NOMO-1 (cell line): ENCODE data around the gene MARK3.
"Not testable (repeated sequence)": the region's sequence is repeated elsewhere in the genome, so short reads cannot be mapped to it uniquely, and the experiment has no call there.

Experiments used
- DNase-seq, 2 experiments: peaks; one replicate each; lab custom pipeline; 2025; ENCODE audit not compliant: unreplicated experiment in 2 of 2; lab: John Stamatoyannopoulos, UW

The MARK3 gene

DNA sequence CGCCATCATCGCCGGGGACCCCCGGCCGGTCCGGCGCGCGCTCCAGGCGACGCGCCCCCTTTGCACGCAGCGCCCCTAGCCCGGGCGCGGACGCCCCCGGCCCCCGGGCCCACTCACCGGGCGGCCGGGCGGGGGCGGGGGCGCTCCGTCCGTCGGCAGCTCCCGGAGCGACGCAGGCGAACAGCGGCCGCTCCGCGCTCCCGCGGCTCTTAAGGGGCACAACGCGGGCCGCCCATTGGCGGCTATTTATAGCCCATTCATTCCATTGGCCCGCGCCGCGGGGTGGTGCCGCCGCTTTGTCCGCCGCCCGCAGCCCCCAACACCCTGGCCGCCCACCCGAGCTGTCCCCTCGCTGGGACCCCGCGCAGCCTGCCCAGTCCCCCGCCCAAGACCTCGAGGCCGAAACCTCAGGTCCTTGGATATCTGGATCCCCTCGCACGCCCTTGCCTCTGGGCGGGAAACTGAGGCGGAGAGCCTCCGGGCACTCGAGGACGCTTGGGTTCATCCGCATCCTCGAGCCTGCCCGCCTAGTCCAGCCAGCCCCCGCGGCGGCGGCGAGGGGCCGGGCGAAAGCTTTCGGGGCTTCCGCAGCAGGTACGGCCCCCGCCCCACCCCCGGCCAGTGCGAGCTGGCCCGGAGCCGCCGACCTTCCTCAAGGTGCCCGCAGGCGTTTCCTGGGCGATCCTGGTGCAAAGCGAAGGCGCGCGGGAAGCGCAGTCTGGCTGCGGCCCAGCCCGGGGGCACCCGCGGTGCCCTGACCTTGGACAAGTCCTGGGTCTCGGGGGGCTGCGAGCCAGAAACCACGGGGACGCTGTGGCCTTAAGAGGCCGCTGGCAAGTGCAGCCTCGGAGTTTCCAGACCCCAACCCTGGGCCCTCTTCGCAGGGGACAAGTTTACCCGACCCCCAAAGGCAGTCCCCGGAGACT is 137.7 kb downstream of the MARK3 start, which contains the start of gene CKB:
Gene CKB, minus strand, starts transcription at position 182 of the 926 bp plus-strand sequence. CDS start 337 bp downstream, outside the sequence.
- no peak for DNase-seq

DNA sequence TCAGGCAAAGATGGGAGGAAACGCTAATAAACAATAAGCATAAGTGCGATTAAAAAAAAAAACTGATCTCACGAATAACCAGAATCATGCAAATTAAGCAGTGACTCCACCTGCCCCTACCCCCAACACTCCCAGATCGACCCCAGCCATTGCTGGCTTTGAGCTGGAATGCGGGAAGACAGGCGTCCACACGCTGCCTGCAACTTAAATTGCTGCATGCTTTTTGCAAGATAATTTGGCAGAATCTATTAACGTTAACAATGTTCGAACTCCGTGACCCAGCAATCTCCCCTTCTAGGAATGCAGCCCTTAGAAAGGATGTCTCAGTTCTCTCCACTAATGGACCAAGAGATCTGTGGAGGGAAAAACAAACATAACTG is 138.3 kb downstream of the MARK3 start:
- DNase-seq = no peak

DNA sequence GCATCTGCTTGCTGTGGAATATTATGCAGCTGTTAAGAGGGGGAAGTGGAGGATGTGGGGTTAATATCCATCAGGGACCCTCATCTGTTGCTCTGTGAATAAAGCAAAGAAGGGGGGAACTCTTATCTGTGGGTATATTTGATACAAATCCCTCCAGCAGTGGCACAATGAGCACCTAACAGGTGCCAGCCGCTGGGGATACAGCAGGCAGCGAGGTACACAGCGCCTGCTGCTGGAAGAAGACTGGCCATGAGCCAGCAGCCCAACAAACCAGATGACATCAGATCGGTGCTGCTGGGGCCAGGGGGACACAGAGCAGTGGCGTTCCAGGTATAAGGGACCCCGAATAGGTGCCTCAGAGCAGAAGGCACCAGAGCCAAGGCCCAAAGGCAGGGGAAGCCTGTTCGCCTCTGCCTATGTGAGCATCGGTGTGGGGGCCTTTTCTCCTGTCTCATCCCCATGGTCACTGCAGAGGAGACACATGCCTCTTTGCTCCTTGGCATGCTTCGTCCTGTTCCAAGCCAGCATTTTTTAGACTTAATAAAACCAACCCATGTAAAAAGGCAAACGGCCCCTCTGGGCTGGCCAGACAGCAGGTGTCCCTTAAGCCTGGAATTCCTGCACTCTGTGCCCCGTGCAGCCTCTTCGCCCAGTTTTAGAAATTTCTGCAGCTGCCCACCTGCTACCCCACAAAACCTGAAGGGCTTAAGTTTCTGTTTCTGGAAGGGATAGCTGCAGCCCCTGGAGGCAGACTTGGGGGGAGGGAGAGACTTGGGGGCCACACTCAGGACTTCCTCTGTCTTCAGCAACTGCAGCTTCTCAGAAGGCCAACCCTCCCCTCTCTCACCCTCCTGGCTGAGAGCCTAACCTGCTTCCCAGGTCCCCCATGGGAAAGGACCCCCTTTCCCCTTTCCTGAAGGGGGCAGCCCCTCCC is 139.1 kb downstream of the MARK3 start:
- no peak for DNase-seq

DNA sequence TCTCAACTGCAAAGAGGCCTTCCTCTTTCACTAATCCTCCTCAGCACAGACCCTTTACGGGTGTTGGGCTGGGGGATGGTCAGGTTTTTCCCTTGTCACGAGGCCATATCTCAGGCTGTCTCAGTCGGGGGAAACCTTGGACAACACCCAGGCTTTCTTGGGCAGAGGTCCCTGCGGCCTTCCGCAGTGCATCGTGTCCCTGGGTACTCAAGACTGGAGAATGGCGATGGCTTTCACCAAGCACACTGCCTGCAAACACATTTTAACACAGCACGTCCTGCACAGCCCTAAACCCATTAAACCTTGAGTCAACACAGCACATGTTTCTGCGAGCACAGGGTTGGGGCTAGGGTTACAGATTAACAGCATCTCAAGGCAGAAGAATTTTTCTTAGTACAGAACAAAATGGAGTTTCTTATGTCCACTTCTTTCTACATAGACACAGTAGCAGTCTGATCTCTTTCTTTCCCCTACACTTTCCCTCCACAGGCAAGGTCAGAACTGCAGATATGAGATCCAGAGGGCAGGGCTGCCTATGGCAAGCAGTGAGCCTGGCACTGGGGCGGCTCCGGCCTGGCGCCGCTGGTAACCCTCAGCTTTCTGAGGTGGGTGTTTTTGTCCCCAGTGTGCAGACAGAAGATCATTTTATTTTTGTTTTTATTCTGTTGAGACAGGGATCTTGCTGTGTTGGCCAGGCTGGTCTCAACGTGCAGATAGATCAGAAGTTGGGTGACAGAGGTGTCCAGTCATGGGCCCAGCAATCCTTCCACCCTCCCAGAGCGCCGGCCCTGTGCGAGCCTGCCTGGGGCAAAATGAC is 140.4 kb downstream of the MARK3 start:
- DNase-seq = not testable (repeated sequence)

DNA sequence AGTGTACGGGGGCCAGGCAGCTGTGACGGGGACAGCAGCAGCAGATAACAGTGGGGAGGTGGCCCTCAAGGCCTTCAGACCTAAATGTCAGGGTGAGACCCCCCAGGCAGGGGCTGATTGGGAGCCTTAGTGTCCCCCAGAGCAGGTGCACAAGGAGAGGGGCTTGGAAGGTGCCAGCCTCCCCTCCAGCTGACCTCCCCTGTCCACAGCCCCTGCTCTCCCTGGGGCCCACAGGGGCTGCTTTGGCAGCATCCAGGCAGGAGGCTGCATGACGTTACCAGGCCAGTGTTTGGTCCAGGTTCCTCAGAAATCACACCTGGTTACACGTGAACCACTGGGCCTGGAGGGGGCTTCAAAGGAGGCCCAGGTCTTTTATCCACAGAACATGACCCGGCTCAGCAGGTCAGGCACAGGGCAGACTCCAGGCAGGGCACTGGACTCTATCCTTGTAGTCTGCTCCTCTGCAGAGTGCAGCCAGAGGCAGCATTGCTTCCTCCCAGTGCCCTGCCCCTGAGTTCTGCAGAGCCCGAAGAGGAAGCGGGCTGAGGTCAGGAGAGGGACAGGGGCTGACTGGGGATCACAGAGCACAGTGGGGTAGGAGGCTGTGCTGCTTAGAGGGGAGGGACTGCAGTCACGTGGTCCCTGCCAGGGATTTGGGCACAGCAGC is 141.2 kb downstream of the MARK3 start:
- peak in 1 of 2 experiments; percentile 5 for DNase-seq

DNA sequence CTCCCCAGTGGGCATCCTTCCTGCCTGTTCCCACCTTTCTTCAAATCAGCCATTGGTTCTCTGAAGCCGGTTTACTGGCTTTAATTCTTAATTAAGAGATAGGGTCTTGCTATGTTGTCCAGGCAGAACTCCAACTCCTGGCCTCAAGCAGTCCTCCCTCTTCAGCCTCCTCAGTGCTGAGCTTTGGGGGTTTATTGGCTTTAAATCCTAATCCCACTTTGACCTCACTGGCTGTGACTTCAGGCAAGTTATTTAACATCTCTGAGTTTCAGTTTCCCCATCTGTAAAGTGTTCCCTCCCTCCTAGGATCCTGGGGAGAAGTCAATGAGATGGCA is 141.7 kb downstream of the MARK3 start:
- DNase-seq = no peak

DNA sequence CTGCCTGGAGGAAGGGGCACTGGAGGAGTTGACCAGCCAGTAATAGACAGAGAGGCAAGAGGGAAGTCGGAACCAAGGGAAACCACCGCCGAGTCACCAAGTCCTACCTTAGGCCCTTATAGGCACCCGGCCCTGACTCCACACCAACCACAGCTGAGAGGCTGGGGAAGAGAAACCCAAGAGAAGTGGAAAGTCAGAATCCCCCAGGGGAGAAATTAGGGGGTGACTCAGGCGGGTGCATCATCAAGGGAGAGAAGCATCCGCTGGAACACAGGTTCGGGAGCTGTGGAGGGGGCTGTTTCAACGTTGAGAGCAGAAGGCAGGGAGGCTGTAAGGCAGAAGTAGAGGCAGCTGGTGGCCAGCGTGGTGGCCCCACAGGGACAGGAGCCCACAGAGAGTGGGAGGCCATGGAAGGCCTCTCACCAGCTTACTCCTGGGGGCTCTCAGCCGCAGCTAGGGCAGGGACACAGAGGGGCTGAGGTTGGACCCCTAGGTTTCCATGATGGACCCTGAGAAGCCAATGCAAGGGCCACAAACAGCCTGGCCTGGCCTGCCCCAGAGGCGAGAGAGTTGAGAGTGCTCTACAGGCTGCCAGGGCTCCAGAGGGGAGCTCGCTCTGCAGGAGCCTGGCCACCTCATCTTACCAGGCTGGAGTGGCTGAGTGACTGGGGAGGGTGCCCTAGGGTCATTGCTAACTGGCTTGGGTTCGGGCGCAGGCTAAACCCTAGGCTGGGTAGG is 142.4 kb downstream of the MARK3 start:
- peak in 1 of 2 experiments; percentile 19 for DNase-seq

DNA sequence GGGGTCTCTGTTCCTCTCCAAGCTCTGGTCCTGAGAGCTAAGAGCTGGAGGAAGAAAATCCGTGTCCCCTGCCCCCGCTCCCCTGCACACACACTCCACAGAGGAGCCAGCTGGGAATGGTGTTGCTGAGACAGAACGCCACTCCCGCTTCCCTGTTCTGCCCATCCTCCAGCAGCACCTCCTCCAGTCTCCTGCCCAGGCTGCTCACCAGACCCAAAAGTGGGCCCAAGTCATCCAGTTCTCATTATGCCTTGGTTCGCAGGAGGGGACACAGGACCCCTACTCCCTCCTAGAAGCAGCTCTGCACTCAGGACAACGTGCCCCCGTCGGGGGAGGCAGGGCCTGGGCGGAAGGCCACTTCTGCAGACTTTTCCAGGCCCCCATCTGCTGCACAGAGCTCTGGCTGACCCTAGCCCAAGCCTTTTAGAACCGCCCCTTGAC is 143.0 kb downstream of the MARK3 start:
- no peak for DNase-seq

DNA sequence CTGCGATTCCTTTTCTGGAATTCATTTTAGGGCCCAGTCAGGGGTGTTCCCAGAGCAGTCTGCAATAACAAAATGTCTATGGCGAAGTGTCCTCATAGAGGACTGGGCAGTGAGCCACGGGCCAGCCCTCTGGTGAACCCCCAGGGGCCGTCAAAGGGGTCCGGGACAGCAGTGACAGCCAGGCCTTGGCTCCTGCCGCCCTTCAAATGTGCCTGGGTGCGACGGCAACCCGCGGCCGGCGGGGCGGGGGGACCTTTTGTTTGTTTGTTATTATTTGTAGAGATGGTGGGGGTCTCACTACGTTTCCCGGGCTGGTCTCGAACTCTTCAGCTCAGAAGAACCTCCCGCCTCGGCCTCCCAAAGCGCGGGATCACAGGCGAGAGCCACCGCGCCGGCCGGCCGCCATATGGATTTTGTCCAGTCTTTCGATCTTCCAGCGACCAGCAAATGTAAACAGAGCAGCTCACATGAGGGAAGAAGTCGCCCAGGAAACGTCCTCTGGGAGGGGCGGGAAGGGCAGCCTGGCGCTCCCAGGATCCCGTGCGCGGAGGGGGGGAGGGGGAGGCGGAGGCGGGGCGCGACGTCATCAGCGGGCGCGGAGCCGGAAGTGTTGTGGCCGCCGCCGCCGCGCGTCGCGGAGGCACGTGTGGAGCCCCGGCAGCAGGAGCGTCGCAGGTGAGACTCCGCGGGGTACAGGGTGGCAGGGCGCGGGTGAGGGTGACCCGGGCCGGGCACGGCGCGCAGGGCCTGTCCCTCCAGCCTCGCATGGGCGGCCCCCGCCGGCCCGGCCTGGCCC is 143.6 kb downstream of the MARK3 start, which contains the start of gene TRMT61A:
Gene TRMT61A, plus strand, starts transcription at position 610 of the 796 bp plus-strand sequence. CDS start 783 bp downstream, outside the sequence.
- DNase-seq = peak; percentile 29 to 45

DNA sequence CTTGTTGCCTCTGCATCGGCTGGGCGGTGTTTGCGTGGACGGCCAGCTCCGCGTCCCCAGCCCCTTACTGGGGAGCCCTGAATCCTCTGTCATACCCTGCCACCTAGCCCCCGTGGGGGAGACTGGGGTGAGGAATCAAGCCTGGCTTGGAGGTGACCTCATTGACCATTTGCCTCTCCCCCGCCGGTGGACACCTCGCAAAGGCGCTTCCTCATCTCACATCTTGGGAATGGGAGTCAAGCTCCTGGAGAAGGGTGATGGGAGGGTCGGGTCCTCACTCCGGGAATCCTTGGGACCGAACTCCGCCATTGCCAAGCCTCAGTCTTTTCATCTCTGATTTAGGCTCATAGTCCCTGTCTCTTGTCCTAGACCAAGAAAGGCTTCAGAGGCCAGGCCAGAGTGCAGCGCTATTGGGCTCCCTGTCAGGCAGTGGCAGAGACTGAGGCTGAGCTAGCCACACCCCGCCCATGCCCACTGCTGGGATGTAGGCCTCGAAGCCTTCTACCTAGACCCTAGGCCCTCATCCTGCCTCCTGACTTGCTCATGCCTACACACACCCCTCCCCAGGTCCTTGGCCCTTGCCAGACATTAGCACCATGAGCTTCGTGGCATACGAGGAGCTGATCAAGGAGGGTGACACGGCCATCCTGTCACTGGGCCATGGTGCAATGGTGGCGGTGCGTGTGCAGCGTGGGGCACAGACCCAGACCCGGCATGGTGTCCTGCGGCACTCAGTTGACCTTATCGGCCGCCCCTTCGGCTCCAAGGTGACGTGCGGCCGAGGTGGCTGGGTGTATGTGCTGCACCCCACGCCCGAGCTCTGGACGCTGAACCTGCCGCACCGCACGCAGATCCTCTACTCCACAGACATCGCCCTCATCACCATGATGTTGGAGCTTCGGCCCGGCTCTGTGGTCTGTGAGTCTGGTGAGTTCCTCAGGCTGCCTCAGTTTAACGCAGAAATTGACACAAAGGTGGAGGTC is 144.5 kb downstream of the MARK3 start:
- no peak for DNase-seq

DNA sequence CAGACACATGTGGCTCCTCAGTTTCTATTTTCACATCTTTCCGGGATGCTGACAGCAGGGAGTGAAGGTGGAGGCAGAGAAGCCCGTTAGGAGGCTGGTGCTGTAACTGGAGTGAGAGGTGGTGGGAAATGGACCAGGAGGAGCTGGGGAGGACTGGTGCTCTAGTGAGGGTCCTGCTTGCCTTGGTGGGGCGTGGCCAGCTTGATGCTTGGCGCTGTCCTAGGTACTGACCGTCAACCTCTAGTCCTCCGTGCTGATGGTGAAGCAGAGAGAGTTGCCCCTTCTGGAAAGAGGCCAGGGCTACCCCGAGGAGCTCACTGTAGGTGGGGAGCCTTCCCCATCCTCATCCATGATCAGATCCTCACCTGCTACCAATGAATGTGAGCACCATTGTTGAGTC is 145.2 kb downstream of the MARK3 start:
- DNase-seq = peak in 1 of 2 experiments; percentile 5

DNA sequence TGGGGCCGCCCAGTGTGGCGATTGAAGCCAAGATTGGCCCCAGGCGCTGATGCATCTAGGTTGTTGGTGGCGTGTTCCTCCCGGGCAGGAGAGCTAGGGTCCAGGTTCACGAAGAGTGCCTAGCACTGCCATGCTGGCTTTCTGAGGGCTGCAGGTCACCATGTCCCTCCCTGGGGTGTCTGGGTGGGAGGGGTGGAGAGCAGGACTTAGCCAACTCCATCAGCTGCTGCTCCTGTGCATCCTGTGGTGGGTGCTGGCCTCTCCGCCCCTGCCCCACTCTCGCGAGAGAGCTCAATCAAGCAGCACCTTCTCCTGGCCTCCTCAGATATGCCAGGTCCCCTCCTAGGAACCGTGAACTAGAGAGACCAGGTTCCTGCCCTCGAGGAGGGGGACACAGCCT is 145.6 kb downstream of the MARK3 start:
- DNase-seq = no peak

DNA sequence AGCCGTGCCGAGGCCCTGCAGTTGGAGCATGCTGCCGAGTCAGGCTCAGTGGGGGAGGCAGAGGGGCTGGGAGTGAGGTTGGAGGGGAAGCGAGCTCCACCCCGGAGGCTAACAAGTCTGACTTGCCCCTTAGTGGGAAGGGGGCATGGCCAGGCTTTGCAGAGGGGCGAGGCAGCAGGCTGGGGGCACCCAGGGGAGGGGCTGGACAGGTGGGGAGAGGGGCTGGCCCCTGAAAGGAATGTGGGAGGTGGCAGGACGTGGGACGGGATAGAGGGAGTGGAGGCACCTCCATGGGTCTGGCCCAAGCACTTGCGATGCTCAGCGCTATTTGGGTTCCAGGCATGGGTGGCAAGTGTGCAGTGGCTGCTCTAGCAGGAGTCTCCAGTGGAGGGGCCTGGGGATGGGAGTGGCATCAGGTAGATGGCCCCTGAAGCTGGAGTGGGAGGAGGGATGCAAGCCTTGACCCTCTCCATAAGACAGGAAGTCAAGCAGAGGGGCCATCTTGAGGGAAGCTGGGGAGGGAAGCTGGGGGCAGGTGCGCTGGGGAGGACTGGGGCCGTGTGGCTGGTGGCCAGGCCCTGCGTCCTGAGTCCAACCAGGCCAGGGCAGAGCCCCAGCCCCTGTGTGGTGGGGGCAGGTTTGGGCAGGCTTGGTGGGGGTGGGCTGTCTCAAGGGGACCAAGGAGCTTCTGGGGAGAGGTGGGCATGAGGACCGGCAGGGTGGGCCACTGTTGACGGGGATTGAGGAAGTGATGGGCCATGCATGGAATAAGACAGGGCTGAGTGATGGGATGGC is 146.4 kb downstream of the MARK3 start:
- no peak for DNase-seq

DNA sequence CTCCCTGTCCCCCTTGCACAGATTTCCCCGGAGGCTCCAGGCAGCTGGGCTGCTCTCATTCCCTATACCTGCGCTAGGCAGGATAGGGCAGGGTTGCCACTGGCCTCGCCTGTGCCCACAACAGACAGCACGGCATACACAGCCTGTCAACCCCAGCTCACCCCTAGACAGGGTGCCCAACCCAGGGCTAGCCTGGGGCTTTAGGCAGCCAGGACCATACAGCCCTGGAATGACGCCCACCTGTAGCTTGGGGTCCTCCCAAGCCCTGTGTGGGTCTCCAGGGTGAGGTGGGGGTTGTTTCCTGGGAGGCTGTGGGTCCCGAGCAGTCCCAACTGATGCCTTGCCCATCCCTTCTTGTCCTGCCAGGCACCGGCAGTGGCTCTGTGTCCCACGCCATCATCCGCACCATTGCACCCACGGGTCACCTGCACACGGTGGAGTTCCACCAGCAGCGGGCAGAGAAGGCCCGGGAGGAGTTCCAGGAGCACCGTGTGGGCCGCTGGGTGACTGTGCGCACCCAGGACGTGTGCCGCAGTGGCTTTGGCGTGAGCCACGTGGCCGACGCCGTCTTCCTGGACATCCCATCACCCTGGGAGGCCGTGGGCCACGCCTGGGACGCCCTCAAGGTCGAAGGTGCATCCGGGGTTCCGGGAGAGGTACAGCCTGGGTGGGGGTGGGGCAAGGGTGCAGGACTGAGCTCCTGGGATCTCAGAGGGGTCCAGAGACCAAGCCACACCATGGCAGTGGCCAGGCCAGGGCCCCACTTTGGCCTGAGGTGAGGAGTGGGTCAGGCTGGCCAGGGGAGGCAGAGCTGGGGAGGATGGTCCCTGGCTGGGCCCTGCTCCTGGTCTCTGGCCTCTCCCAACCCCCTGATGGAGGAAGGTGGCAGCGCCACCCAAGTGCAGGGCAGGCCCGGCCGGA is 147.3 kb downstream of the MARK3 start:
- DNase-seq = no peak
